HepG2 (cell line): ENCODE measurements around the gene GPR37L1. TPM values are rescaled to one million over a fixed set of nuclear protein-coding genes. Genes with fewer than 3 reads are reported as not detected.
A peak's percentile ranks its signal among the peaks of the same experiment; 100 is the strongest.

Experiments used
- CENPT ChIP-seq: sonication (generic); formaldehyde crosslinking; IDR thresholded peaks from 2 replicates; pipeline ENCODE4 v1.8.0; 2022; ENCODE audit warnings: low read depth, mild to moderate bottlenecking, moderate library complexity, missing genetic modification reagents
- FOXO1 ChIP-seq: sonication (generic); formaldehyde crosslinking; IDR thresholded peaks from 2 replicates; pipeline ENCODE4 v1.4.0; 2020; ENCODE audit warnings: missing genetic modification reagents
- GABPA ChIP-seq, 2 experiments: IDR thresholded peaks; 2 replicates each; pipeline ENCODE4 v1.6.1; 2011 to 2016; ENCODE audit warnings: low read depth in 2 of 2, low read length in 1 of 2, missing biosample characterization in 1 of 2, missing genetic modification characterization in 1 of 2
- HHEX ChIP-seq: IDR thresholded peaks from 2 replicates; pipeline ENCODE4 v1.6.1; 2016; ENCODE audit warnings: control low read depth
- HNRNPLL ChIP-seq: fragments of 200-400 bp; formaldehyde crosslinking; IDR thresholded peaks from 2 replicates; pipeline ENCODE4 v1.6.1; 2017; ENCODE audit warnings: mild to moderate bottlenecking, low read depth, low read length; ENCODE audit not compliant: poor library complexity, severe bottlenecking
- KDM3A ChIP-seq: IDR thresholded peaks from 2 replicates; pipeline ENCODE4 v1.6.1; 2018; ENCODE audit warnings: low read depth, missing compliant biosample characterization
- KLF12 ChIP-seq: sonication (generic); formaldehyde crosslinking; IDR thresholded peaks from 2 replicates; pipeline ENCODE4 v1.4.0; 2020; ENCODE audit warnings: missing genetic modification reagents, borderline replicate concordance
- MAZ ChIP-seq, 2 experiments: sonication (generic) in 1 of 2; formaldehyde crosslinking in 1 of 2; IDR thresholded peaks; 2 replicates each; pipeline versions ENCODE4 v1.5.0 to v1.6.1; 2012 to 2020; ENCODE audit warnings: low read depth in 2 of 2, mild to moderate bottlenecking in 2 of 2, borderline replicate concordance in 1 of 2, improper control_type of control experiment in 1 of 2, low read length in 1 of 2, missing genetic modification reagents in 1 of 2, moderate library complexity in 1 of 2
- TAF1 ChIP-seq: sonication (generic); formaldehyde crosslinking; IDR thresholded peaks from 2 replicates; pipeline ENCODE4 v1.4.0; 2020; ENCODE audit warnings: missing genetic modification reagents
- ZBTB7B ChIP-seq: sonication (generic); formaldehyde crosslinking; IDR thresholded peaks from 2 replicates; pipeline ENCODE4 v1.4.0; 2020; ENCODE audit warnings: missing genetic modification reagents
- ZNF160 ChIP-seq: sonication (generic); formaldehyde crosslinking; IDR thresholded peaks from 2 replicates; pipeline ENCODE4 v1.8.0; 2022; ENCODE audit warnings: mild to moderate bottlenecking, inconsistent platforms, missing genetic modification reagents
- ZNF207 ChIP-seq: fragments of 450-650 bp; IDR thresholded peaks from 2 replicates; pipeline ENCODE4 v1.6.1; 2016; ENCODE audit warnings: antibody characterized with exemption, borderline replicate concordance
- ZNF224 ChIP-seq: sonication (generic); formaldehyde crosslinking; IDR thresholded peaks from 2 replicates; pipeline ENCODE4 v1.5.0; 2020; ENCODE audit warnings: mild to moderate bottlenecking, missing genetic modification reagents
- ZNF263 ChIP-seq: sonication (generic); formaldehyde crosslinking; IDR thresholded peaks from 2 replicates; pipeline ENCODE4 v1.4.0; 2020; ENCODE audit warnings: missing genetic modification reagents
- ZNF761 ChIP-seq: sonication (generic); formaldehyde crosslinking; conservative IDR thresholded peaks from 2 replicates; pipeline ENCODE4 v1.4.0; 2020; ENCODE audit warnings: mild to moderate bottlenecking, missing genetic modification reagents
- ZNF777 ChIP-seq: sonication (generic); formaldehyde crosslinking; IDR thresholded peaks from 2 replicates; pipeline ENCODE4 v1.4.0; 2020; ENCODE audit warnings: missing genetic modification reagents
- ZNF790 ChIP-seq: sonication (generic); formaldehyde crosslinking; IDR thresholded peaks from 2 replicates; pipeline ENCODE4 v1.8.0; 2022; ENCODE audit warnings: missing genetic modification reagents, mild to moderate bottlenecking, borderline replicate concordance
- polyA plus RNA-seq, 8 experiments: library from polyadenylated mRNA; depleted of rRNA in 3 of 8; stranded (reverse) in 7 of 8; unstranded in 1 of 8; fragments of >200 nt; fragmentation: Illumina TruSeq in 4 of 8; extraction: Trizol in 4 of 8; gene quantifications; 2 replicates each; pipeline versions ENCODE4 v1.2.1 to v1.2.3, GENCODE V29; 2011 to 2016; ENCODE audit warnings: low read depth in 4 of 8, missing spikeins in 1 of 8, mixed read lengths in 1 of 8; ENCODE audit not compliant: insufficient read depth in 1 of 8
- total RNA-seq, 5 experiments: library from RNA; depleted of rRNA; stranded (reverse); fragments of >200 nt; fragmentation: Illumina TruSeq; extraction: Trizol; gene quantifications; 2 replicates each; pipeline ENCODE4 v1.2.3, GENCODE V29; 2016; ENCODE audit warnings: low read depth in 1 of 5
- TF ChIP-seq, protein P1 (sequence below): sonication (generic); formaldehyde crosslinking; IDR thresholded peaks from 2 replicates; pipeline ENCODE4 v1.5.1; 2020; ENCODE audit warnings: mild to moderate bottlenecking, missing genetic modification reagents, moderate library complexity
- TF ChIP-seq, protein P2 (sequence below): sonication (generic); formaldehyde crosslinking; IDR thresholded peaks from 2 replicates; pipeline ENCODE4 v1.8.0; 2022; ENCODE audit warnings: low read depth, missing genetic modification reagents
- TF ChIP-seq, protein P3 (sequence below): sonication (generic); formaldehyde crosslinking; IDR thresholded peaks from 2 replicates; pipeline ENCODE4 v1.4.0; 2020; ENCODE audit warnings: missing genetic modification reagents

Gene GPR37L1
- total and polyA plus RNA-seq, 2 of the 13 experiments (the other 11 are each of a cell fraction or from before 2014, with no cell fraction given) = 0.13 TPM; not detected in 1

DNA sequence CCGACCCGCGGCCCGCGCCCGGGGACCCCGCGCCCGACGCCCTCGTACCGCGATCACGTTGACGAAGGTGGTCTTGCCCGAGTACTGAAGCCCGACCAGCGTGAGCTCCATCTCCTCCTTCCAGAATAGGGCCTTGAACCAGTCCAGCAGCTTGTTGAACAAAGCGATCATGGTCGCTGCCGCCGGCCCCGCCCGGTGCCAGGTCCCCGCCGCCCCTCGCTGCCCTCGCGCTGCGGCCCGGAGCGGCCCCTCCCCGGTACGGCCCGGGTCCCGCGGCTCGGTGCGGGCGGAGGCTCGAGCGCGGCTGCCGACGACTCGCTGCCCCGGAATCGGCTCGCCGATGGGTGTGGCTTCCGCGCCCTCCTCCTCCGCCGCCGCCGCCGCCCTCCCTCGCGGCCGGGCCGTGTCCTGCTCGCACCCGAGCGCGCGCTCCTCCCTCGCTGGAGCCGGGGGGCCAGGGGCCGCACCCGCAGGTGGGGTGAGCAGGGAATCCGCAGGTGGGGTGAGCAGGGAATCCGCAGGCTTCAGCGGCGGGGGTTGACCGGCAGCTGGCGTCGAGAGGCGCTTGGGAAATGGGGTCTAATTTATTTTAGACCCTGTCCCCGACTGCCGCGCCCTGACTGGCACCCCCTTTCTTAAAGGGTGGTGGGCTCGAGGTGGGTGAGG is 21.8 kb downstream of the GPR37L1 start, which contains the start of gene ARL8A (continued):
- TF ChIP-seq ZNF790 (0 out of 2 replicates have a peak, but pooled peaks have one; percentile 33), ZNF160 (CRISPR knock-in tag) (no peak), ZBTB7B (CRISPR knock-in tag) (0 out of 2 replicates have a peak, but pooled peaks have one; percentile 24), KLF12 (CRISPR knock-in tag) (peak; percentile 72; the same call in 1 of the 2 replicates), CENPT (CRISPR knock-in tag) (peak; percentile 43; the same call in 1 of the 2 replicates), ZNF761 (CRISPR knock-in tag) (no peak), ZNF263 (CRISPR knock-in tag) (peak; percentile 68), MAZ (IDR thresholded peaks at IDR 0.05; ENCODE audit: borderline replicate concordance, low read depth, low read length) (no peak), MAZ (CRISPR knock-in tag; IDR thresholded peaks at IDR 0.05; ENCODE audit: low read depth) (peak; percentile 58), GABPA (IDR thresholded peaks at IDR 0.05; ENCODE audit: low read depth, low read length) (no peak), GABPA (CRISPR knock-in tag; IDR thresholded peaks at IDR 0.05; ENCODE audit: low read depth) (no peak), TAF1 (CRISPR knock-in tag) (no peak), HHEX (CRISPR knock-in tag) (no peak), ZNF777 (peak; percentile 46; the same call in 1 of the 2 replicates), ZNF207 (no peak), FOXO1 (CRISPR knock-in tag) (no peak), KDM3A (no peak), ZNF224 (no peak), HNRNPLL (peak; percentile 45)
- TF ChIP-seq, protein P1, sequence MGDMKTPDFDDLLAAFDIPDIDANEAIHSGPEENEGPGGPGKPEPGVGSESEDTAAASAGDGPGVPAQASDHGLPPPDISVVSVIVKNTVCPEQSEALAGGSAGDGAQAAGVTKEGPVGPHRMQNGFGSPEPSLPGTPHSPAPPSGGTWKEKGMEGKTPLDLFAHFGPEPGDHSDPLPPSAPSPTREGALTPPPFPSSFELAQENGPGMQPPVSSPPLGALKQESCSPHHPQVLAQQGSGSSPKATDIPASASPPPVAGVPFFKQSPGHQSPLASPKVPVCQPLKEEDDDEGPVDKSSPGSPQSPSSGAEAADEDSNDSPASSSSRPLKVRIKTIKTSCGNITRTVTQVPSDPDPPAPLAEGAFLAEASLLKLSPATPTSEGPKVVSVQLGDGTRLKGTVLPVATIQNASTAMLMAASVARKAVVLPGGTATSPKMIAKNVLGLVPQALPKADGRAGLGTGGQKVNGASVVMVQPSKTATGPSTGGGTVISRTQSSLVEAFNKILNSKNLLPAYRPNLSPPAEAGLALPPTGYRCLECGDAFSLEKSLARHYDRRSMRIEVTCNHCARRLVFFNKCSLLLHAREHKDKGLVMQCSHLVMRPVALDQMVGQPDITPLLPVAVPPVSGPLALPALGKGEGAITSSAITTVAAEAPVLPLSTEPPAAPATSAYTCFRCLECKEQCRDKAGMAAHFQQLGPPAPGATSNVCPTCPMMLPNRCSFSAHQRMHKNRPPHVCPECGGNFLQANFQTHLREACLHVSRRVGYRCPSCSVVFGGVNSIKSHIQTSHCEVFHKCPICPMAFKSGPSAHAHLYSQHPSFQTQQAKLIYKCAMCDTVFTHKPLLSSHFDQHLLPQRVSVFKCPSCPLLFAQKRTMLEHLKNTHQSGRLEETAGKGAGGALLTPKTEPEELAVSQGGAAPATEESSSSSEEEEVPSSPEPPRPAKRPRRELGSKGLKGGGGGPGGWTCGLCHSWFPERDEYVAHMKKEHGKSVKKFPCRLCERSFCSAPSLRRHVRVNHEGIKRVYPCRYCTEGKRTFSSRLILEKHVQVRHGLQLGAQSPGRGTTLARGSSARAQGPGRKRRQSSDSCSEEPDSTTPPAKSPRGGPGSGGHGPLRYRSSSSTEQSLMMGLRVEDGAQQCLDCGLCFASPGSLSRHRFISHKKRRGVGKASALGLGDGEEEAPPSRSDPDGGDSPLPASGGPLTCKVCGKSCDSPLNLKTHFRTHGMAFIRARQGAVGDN (CRISPR knock-in tag) = peak; percentile 54
- TF ChIP-seq, protein P2, sequence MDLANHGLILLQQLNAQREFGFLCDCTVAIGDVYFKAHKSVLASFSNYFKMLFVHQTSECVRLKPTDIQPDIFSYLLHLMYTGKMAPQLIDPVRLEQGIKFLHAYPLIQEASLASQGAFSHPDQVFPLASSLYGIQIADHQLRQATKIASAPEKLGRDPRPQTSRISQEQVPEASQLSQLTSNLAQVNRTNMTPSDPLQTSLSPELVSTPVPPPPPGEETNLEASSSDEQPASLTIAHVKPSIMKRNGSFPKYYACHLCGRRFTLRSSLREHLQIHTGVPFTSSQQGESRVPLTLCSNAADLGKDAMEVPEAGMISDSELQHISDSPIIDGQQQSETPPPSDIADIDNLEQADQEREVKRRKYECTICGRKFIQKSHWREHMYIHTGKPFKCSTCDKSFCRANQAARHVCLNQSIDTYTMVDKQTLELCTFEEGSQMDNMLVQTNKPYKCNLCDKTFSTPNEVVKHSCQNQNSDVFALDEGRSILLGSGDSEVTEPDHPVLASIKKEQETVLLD (CRISPR knock-in tag) = 0 out of 2 replicates have a peak, but pooled peaks have one; percentile 51
- TF ChIP-seq, protein P3, sequence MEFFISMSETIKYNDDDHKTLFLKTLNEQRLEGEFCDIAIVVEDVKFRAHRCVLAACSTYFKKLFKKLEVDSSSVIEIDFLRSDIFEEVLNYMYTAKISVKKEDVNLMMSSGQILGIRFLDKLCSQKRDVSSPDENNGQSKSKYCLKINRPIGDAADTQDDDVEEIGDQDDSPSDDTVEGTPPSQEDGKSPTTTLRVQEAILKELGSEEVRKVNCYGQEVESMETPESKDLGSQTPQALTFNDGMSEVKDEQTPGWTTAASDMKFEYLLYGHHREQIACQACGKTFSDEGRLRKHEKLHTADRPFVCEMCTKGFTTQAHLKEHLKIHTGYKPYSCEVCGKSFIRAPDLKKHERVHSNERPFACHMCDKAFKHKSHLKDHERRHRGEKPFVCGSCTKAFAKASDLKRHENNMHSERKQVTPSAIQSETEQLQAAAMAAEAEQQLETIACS (CRISPR knock-in tag) = peak; percentile 80
